GM18951 (cell line): Measurements from ENCODE around the gene SAE1.
A peak's percentile ranks its signal among the peaks of the same experiment; 100 is the strongest.

Source experiments
- POLR2A ChIP-seq: IDR thresholded peaks from 4 replicates; pipeline ENCODE4 v1.6.1; 2011; ENCODE audit warnings: mild to moderate bottlenecking; ENCODE audit not compliant: insufficient read length, insufficient read depth; ENCODE audit errors: extremely low read depth
- in situ Hi-C: fragments of 300-500 bp; cut with MboI; formaldehyde crosslinking; loops from one replicate; pipeline ENCODE4 v1.12.0; 2022; ENCODE audit warnings: low sequenced_read_pairs, mixed read lengths, inconsistent platforms; ENCODE audit not compliant: unreplicated experiment

Gene SAE1

DNA sequence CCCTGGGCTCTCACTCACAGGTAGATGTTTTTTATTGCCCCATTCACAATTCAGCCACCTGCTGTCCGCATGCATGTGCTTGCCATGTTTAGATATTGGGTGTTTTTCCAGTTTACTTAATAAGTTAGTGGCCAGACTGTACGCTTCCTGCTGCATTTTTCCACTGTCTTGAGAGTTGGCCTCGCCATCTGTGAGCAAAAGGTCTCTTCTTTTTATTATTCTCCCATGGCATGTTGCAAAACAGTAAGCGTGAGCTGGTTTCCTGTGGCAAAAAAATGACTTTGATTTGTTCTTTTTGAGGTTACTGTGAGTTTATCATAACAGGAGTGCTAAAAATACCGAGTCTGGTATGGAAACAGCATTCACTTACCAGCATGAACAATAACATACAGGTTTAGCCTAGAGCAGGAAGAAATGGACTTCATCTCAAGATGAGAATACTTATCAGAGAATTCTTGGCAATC, 46.0 kb downstream of the SAE1 start:
- in situ Hi-C loops, result no loop called here
- TF ChIP-seq POLR2A, result no peak

DNA sequence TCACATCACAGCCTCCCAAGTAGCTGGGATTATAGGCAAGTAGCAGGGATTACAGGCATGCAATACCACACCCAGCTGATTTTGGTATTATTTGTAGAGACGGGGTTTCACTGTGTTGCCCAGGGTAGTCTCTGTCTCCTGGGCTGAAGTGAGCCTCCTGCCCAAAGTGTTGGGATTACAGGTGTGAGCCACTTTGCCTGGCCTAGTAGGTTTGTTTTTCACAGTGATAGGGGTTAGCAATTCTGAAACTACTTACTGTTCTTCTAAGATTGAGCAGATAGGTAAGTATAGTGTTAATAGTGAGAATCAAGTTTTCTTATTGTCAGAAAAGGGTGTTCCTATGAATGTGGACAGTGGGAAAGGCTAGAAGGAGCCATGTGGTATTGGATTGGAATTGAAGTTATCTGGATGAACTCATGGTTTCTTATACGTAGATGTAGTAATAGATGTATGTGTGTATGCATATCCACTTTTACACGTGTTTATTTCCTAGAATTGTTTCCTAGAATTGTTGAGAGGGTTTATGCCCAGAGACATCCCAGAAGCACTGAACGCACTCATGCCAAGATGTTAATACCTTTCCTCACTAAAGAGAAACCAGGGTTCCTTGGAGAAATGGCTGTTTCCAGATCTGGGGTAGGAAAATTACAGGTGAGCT, 49.1 kb downstream of the SAE1 start:
- in situ Hi-C loops, result no loop called here
- TF ChIP-seq POLR2A, result no peak

DNA sequence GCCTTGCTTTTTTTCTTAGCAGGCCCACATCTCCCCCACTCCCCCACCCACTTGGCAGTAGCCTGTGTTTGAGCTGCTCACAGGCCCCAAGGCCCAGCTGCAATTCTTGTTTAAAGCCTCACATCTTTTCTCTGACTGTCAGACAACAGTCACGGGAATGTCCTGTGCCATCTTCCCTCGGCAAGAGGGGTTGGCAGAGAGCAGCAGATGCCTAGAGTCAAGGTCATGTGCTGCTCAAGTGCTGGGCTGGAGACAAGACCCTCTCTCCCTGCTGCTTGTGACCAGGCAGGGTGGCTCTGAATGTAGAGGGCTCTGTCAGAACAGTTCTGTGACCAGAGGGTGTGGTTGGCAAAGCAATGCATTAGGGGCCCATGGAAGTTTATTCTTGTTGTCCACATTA, 53.0 kb downstream of the SAE1 start:
- in situ Hi-C loops, result no loop called here
- TF ChIP-seq POLR2A, result no peak

DNA sequence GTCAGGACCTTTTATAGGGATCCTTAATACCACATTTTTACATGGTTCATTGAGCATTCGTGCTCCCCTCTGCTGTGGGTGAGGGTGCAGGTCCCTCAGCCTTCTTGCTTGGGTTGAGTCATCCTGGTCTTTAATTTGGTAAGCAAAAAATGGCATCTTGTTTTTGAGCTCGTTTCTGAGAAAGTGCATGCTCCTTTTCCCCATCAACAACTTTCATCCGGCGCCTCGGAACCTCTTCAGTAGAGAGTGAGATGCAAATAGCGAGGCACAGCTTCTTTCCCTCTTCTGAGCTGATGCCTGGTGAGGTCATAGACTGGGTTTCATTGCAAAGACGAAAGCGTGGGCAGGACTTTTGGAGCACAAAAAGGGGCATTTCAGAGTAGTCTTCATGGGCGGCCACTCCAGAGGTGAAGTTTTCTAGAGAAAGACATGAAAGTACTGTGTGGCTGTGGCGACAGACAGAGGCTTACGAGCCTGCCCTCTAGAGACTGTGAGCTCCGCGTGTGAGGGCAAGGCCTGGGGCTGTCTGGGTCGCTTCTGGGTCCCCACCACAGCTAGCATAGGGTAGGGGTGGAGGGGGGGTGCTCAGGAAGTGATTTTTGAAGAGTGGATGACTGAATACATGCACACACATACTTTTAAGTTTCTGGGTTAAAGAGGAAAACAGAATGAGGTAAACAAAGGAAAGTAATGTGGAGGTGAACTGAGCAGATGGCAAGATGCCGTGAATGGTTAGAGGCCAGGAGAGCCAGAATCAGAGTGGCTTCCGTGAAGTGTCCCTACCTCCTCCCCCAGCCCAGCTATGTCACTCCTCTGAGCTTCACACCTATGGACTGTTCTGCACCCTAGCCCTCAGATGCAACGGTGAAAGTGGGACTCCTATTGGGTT, 56.1 kb downstream of the SAE1 start:
- in situ Hi-C loops, result no loop called here
- TF ChIP-seq POLR2A, result peak; percentile 28

DNA sequence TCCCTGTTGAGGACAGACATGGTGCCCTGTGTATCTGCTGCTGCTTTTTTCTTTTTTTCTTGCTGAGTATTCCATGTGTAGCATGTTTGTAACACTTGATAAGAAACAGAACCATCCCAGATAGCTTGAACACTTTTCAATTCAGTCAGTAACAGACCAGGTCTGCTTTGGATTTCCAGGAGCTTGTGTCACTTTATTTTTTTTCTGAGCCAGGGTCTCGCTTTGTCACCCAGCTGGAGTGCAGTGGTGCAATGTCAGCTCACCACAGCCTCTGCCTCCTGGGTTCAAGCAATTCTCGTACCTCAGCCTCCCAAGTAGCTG, 56.7 kb downstream of the SAE1 start:
- in situ Hi-C loops, result no loop called here
- TF ChIP-seq POLR2A, result no peak

DNA sequence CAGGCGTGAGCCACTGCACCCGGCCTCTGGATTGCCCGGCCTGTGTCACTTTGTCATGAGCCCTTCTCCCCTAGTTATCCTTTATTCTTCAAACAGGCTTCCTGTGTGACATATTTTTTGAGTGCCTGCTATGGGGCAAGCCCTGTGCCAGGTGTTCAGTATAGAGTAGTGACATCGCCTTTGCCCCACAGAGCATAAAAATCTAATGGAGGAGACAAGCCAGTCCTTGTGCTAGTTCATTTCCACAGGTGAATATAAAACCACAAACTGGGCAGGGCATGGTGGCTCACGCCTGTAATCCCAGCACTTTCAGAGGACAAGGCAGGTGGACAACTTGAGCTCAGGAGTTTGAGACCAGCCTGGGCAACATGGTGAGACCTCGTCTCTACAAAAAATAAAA, 57.2 kb downstream of the SAE1 start:
- TF ChIP-seq POLR2A, result no peak
- in situ Hi-C loops, result no loop called here

DNA sequence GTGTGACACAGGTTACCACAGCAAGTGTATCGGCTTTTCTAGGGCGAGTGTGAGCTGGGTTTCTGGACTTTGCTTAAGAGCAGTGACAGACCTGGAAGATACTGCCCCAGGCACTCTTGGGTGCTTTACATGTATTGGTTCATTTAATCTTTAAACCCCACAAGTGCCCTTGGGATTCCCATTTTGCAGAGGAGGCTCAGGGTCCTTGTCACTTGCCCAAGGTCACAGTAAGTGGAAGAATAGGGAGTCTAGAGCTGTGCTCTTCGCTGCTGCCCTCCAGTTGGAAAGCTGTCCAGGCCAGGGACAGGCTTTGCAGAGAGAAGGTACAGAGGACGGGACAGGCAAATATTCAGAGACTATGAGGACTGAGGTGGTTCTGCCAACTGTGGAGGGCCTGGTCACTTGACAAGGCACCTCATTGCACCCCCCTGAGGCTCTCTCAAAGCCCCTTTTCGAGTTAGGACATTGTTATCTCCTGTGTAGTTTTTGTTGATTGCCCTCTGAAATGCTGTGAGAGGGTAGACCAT, 57.9 kb downstream of the SAE1 start:
- no peak for TF ChIP-seq POLR2A
- in situ Hi-C loops, result no loop called here

DNA sequence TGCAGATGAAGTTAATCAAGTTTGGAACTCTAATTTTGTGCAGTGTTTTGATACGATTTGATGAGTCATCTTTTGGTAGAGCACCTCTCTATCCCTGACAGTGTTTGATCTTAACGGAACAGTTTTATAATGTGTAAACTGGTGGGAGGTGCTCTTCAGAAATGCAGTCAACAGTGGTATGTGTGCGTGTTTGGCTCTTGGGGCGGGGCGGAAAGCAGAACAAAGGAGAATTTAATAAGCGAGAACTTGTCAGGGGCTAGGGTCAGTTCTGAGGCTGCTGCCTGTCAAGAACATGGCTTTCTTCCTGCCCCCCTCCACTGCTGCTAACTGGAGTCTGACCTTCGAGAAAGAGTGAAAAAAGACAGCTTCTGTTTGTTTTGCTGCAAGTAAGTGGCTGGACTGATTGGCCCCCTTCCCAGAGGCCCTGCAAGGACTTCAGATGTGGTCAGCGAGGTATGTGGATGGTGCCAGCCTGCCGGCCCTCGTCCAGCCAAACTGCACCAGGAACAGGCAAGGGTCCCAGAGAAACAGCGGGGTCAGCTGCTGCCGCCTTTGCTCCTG, 59.6 kb downstream of the SAE1 start:
- TF ChIP-seq POLR2A, result no peak
- in situ Hi-C loops, result no loop called here

DNA sequence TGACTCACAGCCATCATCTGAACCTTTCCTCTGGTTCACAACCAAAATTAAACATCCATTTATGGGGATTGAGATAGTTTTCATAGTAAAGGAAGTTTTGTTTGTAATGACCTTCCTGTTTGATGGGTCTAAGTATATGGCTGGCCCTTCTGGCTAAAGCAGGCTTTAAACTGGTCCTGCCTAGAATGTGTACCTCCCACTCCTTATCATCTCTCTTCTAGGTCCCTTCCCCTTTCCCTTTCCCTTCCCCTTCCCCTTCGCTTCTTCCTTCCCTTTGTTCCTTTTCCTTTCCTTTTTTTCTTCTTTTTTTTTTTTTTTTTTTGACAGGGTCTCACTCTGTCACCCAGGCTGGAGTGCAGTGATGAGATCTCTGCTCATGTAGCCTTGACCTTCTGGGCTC, 64.8 kb downstream of the SAE1 start:
- in situ Hi-C loops, result no loop called here
- no peak for TF ChIP-seq POLR2A

DNA sequence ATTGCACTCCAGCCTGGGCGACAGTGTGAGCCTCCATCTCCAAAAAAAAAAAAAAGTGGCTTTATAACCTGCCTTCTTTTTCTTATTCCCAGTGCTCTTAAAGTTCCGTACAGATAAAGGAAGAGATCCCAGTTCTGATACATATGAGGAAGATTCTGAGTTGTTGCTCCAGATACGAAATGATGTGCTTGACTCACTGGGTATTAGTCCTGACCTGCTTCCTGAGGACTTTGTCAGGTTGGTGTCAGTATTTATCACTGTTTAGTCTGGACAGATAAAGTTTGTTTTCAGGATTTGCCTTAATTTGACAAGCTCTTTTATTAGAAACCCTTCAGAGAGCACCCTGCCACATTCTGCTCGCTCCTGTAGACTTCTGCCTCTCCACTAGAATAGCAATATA, 66.5 kb downstream of the SAE1 start:
- in situ Hi-C loops, result no loop called here
- no peak for TF ChIP-seq POLR2A

DNA sequence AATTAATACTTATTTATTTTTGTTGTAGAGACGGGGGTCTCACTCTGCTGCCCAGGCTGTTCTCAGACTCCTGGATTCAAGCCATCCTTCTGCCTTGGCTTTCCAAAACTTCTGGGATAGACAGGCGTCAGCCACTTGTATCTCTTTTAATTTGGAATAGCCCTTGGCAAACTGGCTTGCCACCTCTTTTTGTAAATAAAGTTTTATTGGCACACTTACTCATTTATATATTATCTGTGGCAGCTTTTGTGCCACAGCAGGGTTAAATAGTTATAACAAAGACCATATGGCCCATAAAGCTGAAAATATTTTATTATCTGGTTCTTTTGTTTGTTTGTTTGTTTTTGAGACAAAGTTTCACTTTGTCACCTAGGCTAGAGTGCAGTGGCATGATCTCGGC, 69.9 kb downstream of the SAE1 start:
- no peak for TF ChIP-seq POLR2A
- in situ Hi-C loops, result no loop called here

DNA sequence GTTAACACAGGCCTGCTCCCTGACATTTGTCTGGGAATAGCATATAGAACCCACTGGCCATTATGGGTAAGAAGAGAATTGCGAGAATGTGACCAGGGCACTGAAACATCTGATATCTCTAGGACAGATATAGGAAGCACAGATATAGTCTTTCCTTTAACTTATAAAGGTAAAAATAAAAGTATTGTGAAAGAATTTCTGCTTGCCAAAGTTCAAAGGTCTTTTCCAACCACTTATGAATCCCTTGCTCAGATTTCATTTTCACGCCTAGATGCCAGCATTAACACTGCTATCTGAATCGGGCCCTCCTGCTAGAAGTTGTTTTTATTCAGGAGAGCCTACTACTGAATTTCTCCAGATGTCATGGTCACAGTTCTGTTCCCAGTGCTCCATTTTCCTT, 72.6 kb downstream of the SAE1 start:
- in situ Hi-C loops, result no loop called here
- TF ChIP-seq POLR2A, result no peak

DNA sequence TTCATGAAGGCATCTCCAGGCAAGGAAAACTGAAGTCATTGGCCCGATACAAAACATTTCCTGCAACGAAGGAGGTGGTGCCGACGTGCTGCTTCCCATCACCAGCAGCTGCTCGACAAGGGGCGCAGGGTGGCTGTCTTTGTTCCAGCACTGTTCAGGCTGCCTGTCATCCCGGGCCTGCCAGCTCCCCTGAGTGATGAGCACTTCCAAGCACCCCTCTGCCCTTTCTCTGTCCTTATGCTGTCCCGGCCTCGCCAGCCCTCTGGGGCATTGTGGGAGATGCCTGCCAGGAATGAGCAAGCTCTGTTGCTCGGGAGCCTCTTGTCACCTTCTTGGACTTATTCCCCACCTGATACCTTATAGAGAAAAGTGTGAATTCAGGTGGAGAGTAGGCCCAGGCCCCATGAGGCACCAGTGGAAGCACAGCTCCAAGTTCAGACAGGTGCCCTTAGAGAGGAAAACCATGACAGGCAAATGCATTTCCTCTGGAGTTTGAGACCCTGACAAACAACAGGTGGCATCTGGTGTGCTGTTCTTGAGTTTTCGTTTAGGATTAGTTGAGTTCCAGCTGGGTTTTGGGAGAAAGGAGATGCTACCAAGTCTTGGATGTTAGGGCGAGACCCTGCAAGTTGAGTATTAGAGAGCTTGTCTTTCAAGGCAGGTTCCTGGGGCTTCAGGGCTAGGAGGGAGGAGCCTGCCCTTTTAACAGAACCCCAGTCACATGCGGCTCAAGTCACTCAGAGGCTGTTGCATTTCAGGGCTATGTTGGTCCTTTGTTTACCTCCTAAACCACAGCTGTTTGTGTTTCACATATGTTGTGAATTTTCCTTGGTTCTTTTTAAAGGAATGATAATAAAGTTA, 78.9 kb downstream of the SAE1 start:
- in situ Hi-C loops, result no loop called here
- no peak for TF ChIP-seq POLR2A
